Stimulated activated CD4-positive, alpha-beta T cell treated with anti-CD3 and anti-CD28 coated beads, Interleukin-15, amount 100 ng/mL, for 1 hour (primary cell): ENCODE measurements around the gene EOMES.

Source experiments
- DNase-seq, 2 donors: peaks; one replicate each; pipeline ENCODE4 v3.0.0-alpha.2; 2020; ENCODE audit warnings: low read depth in 1 of 2, low spot score in 1 of 2

Gene EOMES

GRCh38 chr3:27681249-27681748 lies 40.8 kb downstream of the EOMES start:
- no peak for DNase-seq

- DNase-seq, result no peak
Observed at GRCh38 chr3:27680517-27681246, 41.4 kb downstream of the EOMES start.

GRCh38 chr3:27679691-27680090 lies 42.4 kb downstream of the EOMES start:
- DNase-seq, result no peak

- DNase-seq, result no peak
Observed at GRCh38 chr3:27678234-27678633, 43.9 kb downstream of the EOMES start.

GRCh38 chr3:27677565-27677964 lies 44.6 kb downstream of the EOMES start:
- DNase-seq, result no peak

- no peak for DNase-seq
Observed at GRCh38 chr3:27675287-27675686, 46.8 kb downstream of the EOMES start.

GRCh38 chr3:27673701-27674100 lies 48.4 kb downstream of the EOMES start:
- DNase-seq, result no peak

- no peak for DNase-seq
Observed at GRCh38 chr3:27671101-27671500, 51.0 kb downstream of the EOMES start.

- no peak for DNase-seq
Observed at GRCh38 chr3:27670619-27671018, 51.5 kb downstream of the EOMES start.

- no peak for DNase-seq
Observed at GRCh38 chr3:27669591-27669990, 52.5 kb downstream of the EOMES start.

- no peak for DNase-seq
Observed at GRCh38 chr3:27667751-27668150, 54.4 kb downstream of the EOMES start.

- no peak for DNase-seq
Observed at GRCh38 chr3:27666708-27667107, 55.4 kb downstream of the EOMES start.

- no peak for DNase-seq
Observed at GRCh38 chr3:27666272-27666671, 55.9 kb downstream of the EOMES start.
